SK-N-SH treated with all-trans-retinoic acid at 6 μM for 48 hours (cell line): Measurements from ENCODE around the gene NACC1.

Experiments
- ISL1 ChIP-seq: fragments of 250-450 bp; sonication (Bioruptor Pico); IDR thresholded peaks from 2 replicates; pipeline ENCODE4 v2.1.2; 2022; ENCODE audit warnings: mild to moderate bottlenecking, moderate library complexity
- RARB ChIP-seq: fragments of 250-450 bp; sonication (Bioruptor Pico); IDR thresholded peaks from 2 replicates; pipeline ENCODE4 v1.8.0; 2021; ENCODE audit warnings: mild to moderate bottlenecking, moderate library complexity
- ZFP3 ChIP-seq: fragments of 250-450 bp; sonication (Bioruptor Pico); IDR thresholded peaks from 2 replicates; pipeline ENCODE4 v1.5.0; 2020; ENCODE audit warnings: mild to moderate bottlenecking, moderate library complexity
- TF ChIP-seq, protein P1 (sequence below): fragments of 250-450 bp; sonication (Bioruptor Pico); IDR thresholded peaks from 2 replicates; pipeline ENCODE4 v1.5.1; 2021; ENCODE audit warnings: mild to moderate bottlenecking, moderate library complexity
- TF ChIP-seq, protein P2 (sequence below): fragments of 250-450 bp; sonication (Bioruptor Pico); IDR thresholded peaks from 2 replicates; pipeline ENCODE4 v1.8.0; 2020; ENCODE audit warnings: mild to moderate bottlenecking, moderate library complexity, borderline replicate concordance

DNA sequence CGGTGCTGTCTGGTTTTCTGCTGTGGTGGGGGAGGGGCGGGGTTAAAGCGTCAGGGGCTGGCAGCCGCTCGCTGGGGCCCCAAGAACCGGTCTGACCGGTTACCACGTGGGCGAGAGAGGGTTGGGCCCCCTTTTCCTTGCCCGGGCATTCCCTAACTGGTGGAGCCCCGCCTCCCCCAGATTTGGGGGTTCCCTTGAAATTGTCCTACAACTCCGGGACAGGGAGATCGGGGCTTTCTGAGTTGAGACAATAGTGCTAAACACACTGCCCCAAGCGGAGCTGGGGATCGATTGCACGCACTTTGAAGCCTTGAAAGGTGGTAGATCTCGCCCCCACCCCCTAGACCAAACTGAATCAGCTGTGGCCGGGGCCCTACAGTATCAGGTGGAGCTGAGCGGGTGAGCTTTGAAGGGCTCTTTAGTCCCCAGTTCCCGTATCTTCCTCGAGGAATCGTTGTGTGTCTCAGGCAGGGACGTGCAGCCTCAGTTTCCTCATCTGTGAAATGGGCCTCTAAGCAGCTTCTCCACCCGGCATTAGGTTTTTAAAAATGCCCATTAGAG, 36.9 kb downstream of the NACC1 start:
- 0 out of 2 replicates have a peak, but pooled peaks have one; percentile 17 for TF ChIP-seq ZFP3 (CRISPR knock-in tag)
- no peak for TF ChIP-seq ISL1 (CRISPR knock-in tag)
- TF ChIP-seq RARB (CRISPR knock-in tag), result peak; percentile 59; the same call in 1 of the 2 replicates
- TF ChIP-seq, protein P1, sequence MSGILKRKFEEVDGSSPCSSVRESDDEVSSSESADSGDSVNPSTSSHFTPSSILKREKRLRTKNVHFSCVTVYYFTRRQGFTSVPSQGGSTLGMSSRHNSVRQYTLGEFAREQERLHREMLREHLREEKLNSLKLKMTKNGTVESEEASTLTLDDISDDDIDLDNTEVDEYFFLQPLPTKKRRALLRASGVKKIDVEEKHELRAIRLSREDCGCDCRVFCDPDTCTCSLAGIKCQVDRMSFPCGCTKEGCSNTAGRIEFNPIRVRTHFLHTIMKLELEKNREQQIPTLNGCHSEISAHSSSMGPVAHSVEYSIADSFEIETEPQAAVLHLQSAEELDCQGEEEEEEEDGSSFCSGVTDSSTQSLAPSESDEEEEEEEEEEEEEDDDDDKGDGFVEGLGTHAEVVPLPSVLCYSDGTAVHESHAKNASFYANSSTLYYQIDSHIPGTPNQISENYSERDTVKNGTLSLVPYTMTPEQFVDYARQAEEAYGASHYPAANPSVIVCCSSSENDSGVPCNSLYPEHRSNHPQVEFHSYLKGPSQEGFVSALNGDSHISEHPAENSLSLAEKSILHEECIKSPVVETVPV (CRISPR knock-in tag), result no peak
- TF ChIP-seq, protein P2, sequence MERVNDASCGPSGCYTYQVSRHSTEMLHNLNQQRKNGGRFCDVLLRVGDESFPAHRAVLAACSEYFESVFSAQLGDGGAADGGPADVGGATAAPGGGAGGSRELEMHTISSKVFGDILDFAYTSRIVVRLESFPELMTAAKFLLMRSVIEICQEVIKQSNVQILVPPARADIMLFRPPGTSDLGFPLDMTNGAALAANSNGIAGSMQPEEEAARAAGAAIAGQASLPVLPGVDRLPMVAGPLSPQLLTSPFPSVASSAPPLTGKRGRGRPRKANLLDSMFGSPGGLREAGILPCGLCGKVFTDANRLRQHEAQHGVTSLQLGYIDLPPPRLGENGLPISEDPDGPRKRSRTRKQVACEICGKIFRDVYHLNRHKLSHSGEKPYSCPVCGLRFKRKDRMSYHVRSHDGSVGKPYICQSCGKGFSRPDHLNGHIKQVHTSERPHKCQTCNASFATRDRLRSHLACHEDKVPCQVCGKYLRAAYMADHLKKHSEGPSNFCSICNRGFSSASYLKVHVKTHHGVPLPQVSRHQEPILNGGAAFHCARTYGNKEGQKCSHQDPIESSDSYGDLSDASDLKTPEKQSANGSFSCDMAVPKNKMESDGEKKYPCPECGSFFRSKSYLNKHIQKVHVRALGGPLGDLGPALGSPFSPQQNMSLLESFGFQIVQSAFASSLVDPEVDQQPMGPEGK, result peak; percentile 79; the same call in 1 of the 2 replicates
